ENCODE results near the gene FOXP1. TPM values are rescaled to one million over a fixed set of nuclear protein-coding genes. Genes with fewer than 3 reads are reported as not detected.
A peak's percentile ranks its signal among the peaks of the same experiment; 100 is the strongest.

FOXP1 gene
- total RNA-seq, 1 donor: 195 TPM

GRCh38 chr3:71607364-71607763, 23.8 kb upstream of the FOXP1 start:
- no peak for DNase-seq (ENCODE audit: insufficient read length, low spot score, missing footprints)
- no peak overlapping the region for H3K4me3 ChIP-seq (ENCODE audit: insufficient read depth, low read length)
- H4K20me1 ChIP-seq (ENCODE audit: insufficient read depth, low read length): no peaks in the 10 kb centered on the region
- no peak overlapping the region for H3K27ac ChIP-seq (ENCODE audit: low read depth, low read length)
- no peak for TF ChIP-seq CTCF (IDR thresholded peaks at IDR 0.05; ENCODE audit: extremely low read depth, low read depth, low read length)
- H3K4me2 ChIP-seq (ENCODE audit: insufficient read depth, low read length): no peak overlapping the region
- H3K9me3 ChIP-seq (ENCODE audit: low read depth, low read length): no peaks in the 10 kb centered on the region
- no peaks in the 10 kb centered on the region for H3K4me1 ChIP-seq (ENCODE audit: insufficient read depth, low read length)
- H2AFZ ChIP-seq (ENCODE audit: low read length): no peak overlapping the region
- no peaks in the 10 kb centered on the region for H3K27me3 ChIP-seq (ENCODE audit: insufficient read depth, low read length)
- H3K36me3 ChIP-seq (ENCODE audit: insufficient read depth, low read length): no peaks in the 10 kb centered on the region
- H3K79me2 ChIP-seq (ENCODE audit: insufficient read depth, low read length): no peaks in the 10 kb centered on the region

DNA sequence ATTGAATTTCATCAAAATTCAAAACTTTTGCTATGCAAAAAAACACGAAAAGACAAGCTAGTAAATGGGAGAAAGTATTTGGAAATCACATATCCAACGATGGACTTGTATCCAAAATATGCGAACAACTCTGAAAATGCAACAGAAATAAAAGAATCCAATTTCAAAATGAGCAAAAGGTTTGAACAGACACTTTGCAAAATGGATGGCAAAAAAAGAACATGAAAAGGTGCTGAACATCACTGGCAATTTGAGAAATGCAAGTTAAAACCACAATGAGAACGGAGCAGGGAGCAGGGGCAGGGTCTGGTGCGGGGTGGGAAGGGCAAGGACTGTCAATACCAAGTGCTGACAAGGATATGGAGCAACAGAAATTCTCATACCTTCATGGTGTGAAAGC, 23.1 kb upstream of the FOXP1 start:
- H3K4me2 ChIP-seq (ENCODE audit: insufficient read depth, low read length): no peak overlapping the region
- H3K79me2 ChIP-seq (ENCODE audit: insufficient read depth, low read length): no peaks in the 10 kb centered on the region
- H3K36me3 ChIP-seq (ENCODE audit: insufficient read depth, low read length): no peaks in the 10 kb centered on the region
- H3K27ac ChIP-seq (ENCODE audit: low read depth, low read length): no peak overlapping the region
- no peaks in the 10 kb centered on the region for H3K27me3 ChIP-seq (ENCODE audit: insufficient read depth, low read length)
- H3K4me1 ChIP-seq (ENCODE audit: insufficient read depth, low read length): peaks cover 6% of the 10 kb centered on the region
- TF ChIP-seq CTCF (IDR thresholded peaks at IDR 0.05; ENCODE audit: extremely low read depth, low read depth, low read length): no peak
- no peak overlapping the region for H2AFZ ChIP-seq (ENCODE audit: low read length)
- no peaks in the 10 kb centered on the region for H4K20me1 ChIP-seq (ENCODE audit: insufficient read depth, low read length)
- H3K4me3 ChIP-seq (ENCODE audit: insufficient read depth, low read length): no peak overlapping the region
- no peaks in the 10 kb centered on the region for H3K9me3 ChIP-seq (ENCODE audit: low read depth, low read length)
- no peak for DNase-seq (ENCODE audit: insufficient read length, low spot score, missing footprints)

DNA sequence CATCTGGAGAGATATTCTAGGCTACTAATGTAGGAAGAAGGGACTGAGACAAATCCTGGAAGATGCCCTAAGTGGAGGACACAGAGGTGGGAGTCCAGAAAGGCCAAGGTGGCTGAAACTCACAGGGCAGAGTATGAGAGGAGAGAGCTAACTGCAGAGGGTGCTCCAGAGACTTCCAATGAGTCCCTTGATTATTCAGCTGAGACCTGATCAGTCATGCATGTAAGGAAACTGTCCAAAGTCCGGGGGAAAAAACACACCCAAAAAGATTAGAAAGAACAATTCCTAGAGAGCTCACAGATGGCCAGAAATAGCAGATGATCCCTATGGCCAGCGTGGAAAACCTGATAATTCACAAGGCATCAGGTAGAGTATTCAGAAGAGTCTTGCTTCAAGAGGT, 18.7 kb upstream of the FOXP1 start:
- TF ChIP-seq CTCF (IDR thresholded peaks at IDR 0.05; ENCODE audit: extremely low read depth, low read depth, low read length): no peak
- no peaks in the 10 kb centered on the region for H3K36me3 ChIP-seq (ENCODE audit: insufficient read depth, low read length)
- no peaks in the 10 kb centered on the region for H3K79me2 ChIP-seq (ENCODE audit: insufficient read depth, low read length)
- no peak overlapping the region for H2AFZ ChIP-seq (ENCODE audit: low read length)
- H3K9me3 ChIP-seq (ENCODE audit: low read depth, low read length): no peaks in the 10 kb centered on the region
- no peak overlapping the region for H3K4me2 ChIP-seq (ENCODE audit: insufficient read depth, low read length)
- H3K27ac ChIP-seq (ENCODE audit: low read depth, low read length): no peak overlapping the region
- peaks cover 15% of the 10 kb centered on the region for H3K4me1 ChIP-seq (ENCODE audit: insufficient read depth, low read length)
- peak; percentile 77 for DNase-seq (ENCODE audit: insufficient read length, low spot score, missing footprints)
- H3K27me3 ChIP-seq (ENCODE audit: insufficient read depth, low read length): no peaks in the 10 kb centered on the region
- no peaks in the 10 kb centered on the region for H4K20me1 ChIP-seq (ENCODE audit: insufficient read depth, low read length)
- no peak overlapping the region for H3K4me3 ChIP-seq (ENCODE audit: insufficient read depth, low read length)

DNA sequence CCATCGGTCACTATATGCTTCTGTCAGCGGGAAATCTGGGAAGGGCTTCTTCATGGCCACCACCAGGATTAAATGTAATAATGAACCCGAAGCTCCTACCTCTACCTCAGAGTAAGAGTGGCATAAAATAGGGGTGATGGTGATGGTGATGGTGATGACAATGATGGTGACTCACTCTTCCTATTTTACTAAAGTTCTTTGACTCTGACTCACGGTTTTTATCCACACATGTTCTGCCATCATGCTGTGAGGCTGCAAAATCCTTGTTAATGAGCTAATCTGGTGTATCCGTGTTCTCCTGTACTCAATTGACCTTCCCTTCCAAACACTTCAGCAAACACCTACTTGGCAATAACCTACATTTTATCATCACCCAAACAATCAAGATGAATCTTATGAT, 18.3 kb upstream of the FOXP1 start:
- no peak for DNase-seq (ENCODE audit: insufficient read length, low spot score, missing footprints)
- no peak for TF ChIP-seq CTCF (IDR thresholded peaks at IDR 0.05; ENCODE audit: extremely low read depth, low read depth, low read length)
- H3K79me2 ChIP-seq (ENCODE audit: insufficient read depth, low read length): no peaks in the 10 kb centered on the region
- no peak overlapping the region for H3K4me2 ChIP-seq (ENCODE audit: insufficient read depth, low read length)
- H3K4me1 ChIP-seq (ENCODE audit: insufficient read depth, low read length): peaks cover 15% of the 10 kb centered on the region
- H3K36me3 ChIP-seq (ENCODE audit: insufficient read depth, low read length): no peaks in the 10 kb centered on the region
- no peak overlapping the region for H3K4me3 ChIP-seq (ENCODE audit: insufficient read depth, low read length)
- H2AFZ ChIP-seq (ENCODE audit: low read length): no peak overlapping the region
- no peaks in the 10 kb centered on the region for H4K20me1 ChIP-seq (ENCODE audit: insufficient read depth, low read length)
- H3K9me3 ChIP-seq (ENCODE audit: low read depth, low read length): no peaks in the 10 kb centered on the region
- H3K27ac ChIP-seq (ENCODE audit: low read depth, low read length): no peak overlapping the region
- H3K27me3 ChIP-seq (ENCODE audit: insufficient read depth, low read length): no peaks in the 10 kb centered on the region
